Endodermal cell (in vitro differentiated cells): ENCODE results near the gene ZFAND3. TPM values are rescaled to one million over a fixed set of nuclear protein-coding genes. Genes with fewer than 3 reads are reported as not detected.

Experiments
- DNase-seq: peaks from one replicate; pipeline ENCODE4 v3.0.0-alpha.2; 2017
- H3K27ac ChIP-seq: 2 replicates; pipeline ENCODE4 v1.5.1; 2013; ENCODE audit warnings: mild to moderate bottlenecking, low read depth, low read length, moderate library complexity
- H3K27me3 ChIP-seq: 2 replicates; pipeline ENCODE4 v1.6.1; 2013; ENCODE audit warnings: mild to moderate bottlenecking, low read length, moderate library complexity; ENCODE audit not compliant: insufficient read depth, control insufficient read depth, poor library complexity, severe bottlenecking
- H3K36me3 ChIP-seq: 2 replicates; pipeline ENCODE4 v1.7.0; 2013; ENCODE audit warnings: mild to moderate bottlenecking, low read length, moderate library complexity; ENCODE audit not compliant: control insufficient read depth, insufficient read depth
- H3K4me1 ChIP-seq: one replicate; pipeline ENCODE4 v1.7.0; 2013; ENCODE audit warnings: low read length; ENCODE audit not compliant: control insufficient read depth, insufficient read depth
- H3K4me3 ChIP-seq: 2 replicates; pipeline ENCODE4 v1.5.1; 2013; ENCODE audit warnings: mild to moderate bottlenecking, low read length, moderate library complexity
- H3K9ac ChIP-seq: 2 replicates; pipeline ENCODE4 v1.6.1; 2013; ENCODE audit warnings: mild to moderate bottlenecking, low read length, moderate library complexity; ENCODE audit not compliant: poor library complexity, severe bottlenecking; ENCODE audit errors: extremely low read depth
- H3K9me3 ChIP-seq: 2 replicates; pipeline ENCODE4 v1.6.1; 2013; ENCODE audit warnings: mild to moderate bottlenecking, low read length, moderate library complexity; ENCODE audit not compliant: control insufficient read depth
- H3K27ac Mint-ChIP-seq: 2 replicates; pipeline ENCODE4 v1.8.0; 2020; ENCODE audit warnings: mixed read lengths
- H3K27me3 Mint-ChIP-seq: 2 replicates; pipeline ENCODE4 v1.8.0; 2021; ENCODE audit warnings: mild to moderate bottlenecking, mixed read lengths; ENCODE audit not compliant: insufficient read depth
- H3K36me3 Mint-ChIP-seq: 2 replicates; pipeline ENCODE4 v1.8.0; 2020; ENCODE audit warnings: low read depth, mixed read lengths
- H3K4me1 Mint-ChIP-seq: 2 replicates; pipeline ENCODE4 v1.8.0; 2020; ENCODE audit warnings: mixed read lengths
- H3K4me3 Mint-ChIP-seq: 2 replicates; pipeline ENCODE4 v1.8.0; 2020; ENCODE audit warnings: mild to moderate bottlenecking, moderate library complexity, mixed read lengths
- H3K9me3 Mint-ChIP-seq: 2 replicates; pipeline ENCODE4 v1.8.0; 2020; ENCODE audit warnings: mild to moderate bottlenecking, mixed read lengths
- WGBS, 2 experiments: methylation state at CpG; one replicate each; pipeline versions ENCODE4 v1.1.5 to v1.1.7; 2013; ENCODE audit warnings: missing lambda C conversion rate in 2 of 2, mixed read lengths in 1 of 2; ENCODE audit not compliant: insufficient coverage in 1 of 2, insufficient read length in 1 of 2; 5-methylcytosine and 5-hydroxymethylcytosine counted together
- total RNA-seq, 2 donors: library from RNA; stranded (reverse); fragmentation: NEBNext Ultra II Directional in 1 of 2; extraction: Animal tissue kit (Norgen Biotek cat#: 25700) in 1 of 2; gene quantifications; 2 replicates in 1 of 2; 3 replicates in 1 of 2; pipeline ENCODE4 v1.2.1, GENCODE V29; 2021
- TF ChIP-seq, protein P1 (sequence below): fragments of 200-600 bp; sonication (generic); conservative IDR thresholded peaks from 2 replicates; pipeline ENCODE4 v1.5.0; 2021; ENCODE audit warnings: antibody characterized with exemption, mild to moderate bottlenecking

Gene ZFAND3
- total RNA-seq, 2 donors from 2014 or later, result 67.1 to 86.2 TPM

GRCh38 chr6:37848371-37848770 lies 28.8 kb downstream of the ZFAND3 start:
- no peaks in the 10 kb centered on the region for H3K27me3 Mint-ChIP-seq
- WGBS, 2 experiments, result 95 to 96% methylated on average over 4 of the region's 4 CpGs
- no peak overlapping the region for H3K4me3 Mint-ChIP-seq

DNA sequence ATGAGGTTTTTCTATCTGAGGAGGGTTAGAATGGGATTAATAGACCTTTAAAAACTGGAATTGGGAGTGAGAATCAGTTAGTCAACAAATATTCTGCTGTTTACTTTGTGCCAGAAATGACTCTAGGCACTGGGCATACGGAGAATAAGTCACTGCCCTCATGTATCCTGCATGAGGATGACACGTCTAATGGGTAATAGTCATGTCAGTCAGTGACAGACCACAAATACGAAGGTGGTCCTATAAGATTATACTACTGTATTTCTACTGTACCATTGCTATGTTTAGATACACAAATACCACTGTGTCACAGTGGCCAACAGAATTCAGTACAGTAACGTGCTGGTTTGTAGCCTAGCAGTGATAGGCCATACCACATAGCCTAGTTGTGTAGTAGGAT lies 30.7 kb downstream of the ZFAND3 start:
- Histone ChIP-seq H3K27ac (no peak overlapping the region), H3K9me3 (no peaks in the 10 kb centered on the region), H3K4me1 (no peaks in the 10 kb centered on the region), H3K9ac (no peak overlapping the region), H3K36me3 (peaks cover 13% of the 10 kb centered on the region), H3K27me3 (no peaks in the 10 kb centered on the region), H3K4me3 (no peak overlapping the region)
- Mint-ChIP-seq H3K36me3 (no peaks in the 10 kb centered on the region), H3K9me3 (no peaks in the 10 kb centered on the region), H3K27me3 (no peaks in the 10 kb centered on the region), H3K27ac (no peak overlapping the region), H3K4me3 (no peak overlapping the region), H3K4me1 (peaks cover 5% of the 10 kb centered on the region)
- WGBS, 2 experiments, result 98 to 100% methylated on average over 3 to 4 of the region's 4 CpGs
- TF ChIP-seq, protein P1, sequence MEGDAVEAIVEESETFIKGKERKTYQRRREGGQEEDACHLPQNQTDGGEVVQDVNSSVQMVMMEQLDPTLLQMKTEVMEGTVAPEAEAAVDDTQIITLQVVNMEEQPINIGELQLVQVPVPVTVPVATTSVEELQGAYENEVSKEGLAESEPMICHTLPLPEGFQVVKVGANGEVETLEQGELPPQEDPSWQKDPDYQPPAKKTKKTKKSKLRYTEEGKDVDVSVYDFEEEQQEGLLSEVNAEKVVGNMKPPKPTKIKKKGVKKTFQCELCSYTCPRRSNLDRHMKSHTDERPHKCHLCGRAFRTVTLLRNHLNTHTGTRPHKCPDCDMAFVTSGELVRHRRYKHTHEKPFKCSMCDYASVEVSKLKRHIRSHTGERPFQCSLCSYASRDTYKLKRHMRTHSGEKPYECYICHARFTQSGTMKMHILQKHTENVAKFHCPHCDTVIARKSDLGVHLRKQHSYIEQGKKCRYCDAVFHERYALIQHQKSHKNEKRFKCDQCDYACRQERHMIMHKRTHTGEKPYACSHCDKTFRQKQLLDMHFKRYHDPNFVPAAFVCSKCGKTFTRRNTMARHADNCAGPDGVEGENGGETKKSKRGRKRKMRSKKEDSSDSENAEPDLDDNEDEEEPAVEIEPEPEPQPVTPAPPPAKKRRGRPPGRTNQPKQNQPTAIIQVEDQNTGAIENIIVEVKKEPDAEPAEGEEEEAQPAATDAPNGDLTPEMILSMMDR, result no peak
- no peak for DNase-seq

More at GRCh38 chr6:37848371-37848770, 28.8 kb downstream of the ZFAND3 start:
- Histone ChIP-seq H3K9me3 (no peaks in the 10 kb centered on the region), H3K4me1 (no peaks in the 10 kb centered on the region), H3K27ac (no peak overlapping the region), H3K27me3 (no peaks in the 10 kb centered on the region), H3K9ac (no peak overlapping the region), H3K4me3 (no peak overlapping the region), H3K36me3 (peaks cover 16% of the 10 kb centered on the region)
- H3K36me3 Mint-ChIP-seq, result peaks cover 12% of the 10 kb centered on the region
- no peak for DNase-seq
- TF ChIP-seq, protein P1, result no peak
- no peak overlapping the region for H3K27ac Mint-ChIP-seq
- no peaks in the 10 kb centered on the region for H3K9me3 Mint-ChIP-seq
- H3K4me1 Mint-ChIP-seq, result peaks cover 11% of the 10 kb centered on the region

DNA sequence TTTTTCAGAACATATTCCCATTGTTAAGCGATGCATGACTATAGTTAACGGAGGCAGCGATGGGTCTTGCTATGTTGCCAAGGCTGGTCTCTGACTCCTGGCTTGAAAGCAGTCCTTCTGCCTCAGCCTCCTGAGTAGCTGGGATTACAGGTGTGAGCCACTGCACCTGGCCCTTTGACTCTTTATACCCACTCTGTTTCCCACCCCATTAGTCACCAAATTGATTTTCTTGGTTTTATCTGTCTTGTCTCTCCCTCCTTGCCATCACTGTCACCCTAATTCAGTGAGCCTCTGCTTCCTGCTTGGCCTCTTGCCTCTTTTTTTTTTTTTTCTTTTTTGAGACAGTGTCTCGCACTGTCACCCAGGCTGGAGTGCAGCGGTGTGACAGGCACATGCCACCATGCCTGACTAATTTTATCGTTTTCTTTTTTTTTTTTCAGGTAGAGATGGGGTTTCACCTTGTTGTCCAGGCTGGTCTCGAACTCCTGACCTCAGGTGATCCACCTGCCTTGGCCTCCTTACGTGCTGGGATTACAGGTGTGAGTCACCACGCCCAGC lies 31.3 kb downstream of the ZFAND3 start:
- Mint-ChIP-seq H3K27me3 (no peaks in the 10 kb centered on the region), H3K36me3 (no peaks in the 10 kb centered on the region), H3K27ac (no peak overlapping the region), H3K4me1 (peaks cover 5% of the 10 kb centered on the region), H3K4me3 (no peak overlapping the region), H3K9me3 (no peaks in the 10 kb centered on the region)
- Histone ChIP-seq H3K4me3 (no peak overlapping the region), H3K27ac (no peak overlapping the region), H3K36me3 (peaks cover 13% of the 10 kb centered on the region), H3K4me1 (no peaks in the 10 kb centered on the region), H3K27me3 (no peaks in the 10 kb centered on the region), H3K9me3 (no peaks in the 10 kb centered on the region), H3K9ac (no peak overlapping the region)
- DNase-seq, result no peak
- TF ChIP-seq, protein P1, result no peak
- 91 to 97% methylated on average over 7 to 9 of the region's 9 CpGs for WGBS, 2 experiments
